H1 (cell line): Measurements from ENCODE around the gene ANKFN1. TPM values are rescaled to one million over a fixed set of nuclear protein-coding genes. Genes with fewer than 3 reads are reported as not detected.

Experiments used
- GTF2F1 ChIP-seq: IDR thresholded peaks from 2 replicates; pipeline ENCODE4 v1.6.1; 2012; ENCODE audit warnings: low read depth, low read length, improper control_type of control experiment, borderline replicate concordance
- SP1 ChIP-seq: IDR thresholded peaks from 2 replicates; pipeline ENCODE4 v1.6.1; 2011; ENCODE audit warnings: low read depth, low read length
- TCF12 ChIP-seq: IDR thresholded peaks from 2 replicates; pipeline ENCODE4 v1.6.1; 2011; ENCODE audit warnings: low read depth, mild to moderate bottlenecking, low read length
- polyA plus RNA-seq, 7 experiments: library from polyadenylated mRNA; depleted of rRNA in 3 of 7; stranded (reverse) in 5 of 7; unstranded in 2 of 7; fragments of >200 nt in 5 of 7; fragments of 200-250 nt in 2 of 7; gene quantifications; 1 replicate in 5 of 7; 2 replicates in 1 of 7; 4 replicates in 1 of 7; pipeline versions ENCODE4 v1.2.1 to v1.2.3, GENCODE V29; 2011 to 2013; ENCODE audit warnings: missing spikeins in 2 of 7, mixed read lengths in 2 of 7
- total RNA-seq: library from RNA; stranded (reverse); fragmentation: NEBNext Ultra II Directional; extraction: Animal tissue kit (Norgen Biotek cat#: 25700); gene quantifications from 2 replicates; pipeline ENCODE4 v1.2.1, GENCODE V29; 2021

Gene ANKFN1
- total and polyA plus RNA-seq, 2 of the 8 experiments (the other 6 are each of a cell fraction or from before 2014, with no cell fraction given): not detected

GRCh38 chr17:56322991-56323390, 169.7 kb downstream of the ANKFN1 start (continued):
- TF ChIP-seq GTF2F1: no peak
- no peak for TF ChIP-seq TCF12
- no peak for TF ChIP-seq SP1
